Neural progenitor cell (in vitro differentiated cells): ENCODE data around the gene ORMDL1. TPM values are rescaled to one million over a fixed set of nuclear protein-coding genes. Genes with fewer than 3 reads are reported as not detected.

Source experiments
- DNase-seq: peaks from one replicate; pipeline ENCODE4 v3.0.0-alpha.2; 2016; ENCODE audit warnings: low spot score
- H2AFZ ChIP-seq: fragments of 200-600 bp; sonication (generic); replicated peaks from 2 replicates; pipeline ENCODE4 v1.6.1; 2016; ENCODE audit warnings: antibody characterized with exemption
- H3F3A ChIP-seq: fragments of 200-600 bp; sonication (generic); 2 replicates; pipeline ENCODE4 v1.6.1; 2016; ENCODE audit warnings: antibody characterized with exemption, low read depth
- H3K27ac ChIP-seq: fragments of 200-600 bp; sonication (generic); 2 replicates; pipeline ENCODE4 v1.5.1; 2016; ENCODE audit warnings: mild to moderate bottlenecking
- H3K27me3 ChIP-seq: fragments of 200-600 bp; sonication (generic); 2 replicates; pipeline ENCODE4 v1.6.1; 2016; ENCODE audit warnings: mild to moderate bottlenecking, moderate library complexity
- H3K36me3 ChIP-seq: fragments of 200-600 bp; sonication (generic); 2 replicates; pipeline ENCODE4 v1.5.1; 2016
- H3K4me1 ChIP-seq: fragments of 200-600 bp; sonication (generic); 2 replicates; pipeline ENCODE4 v1.6.1; 2016; ENCODE audit warnings: mixed run types
- H3K4me2 ChIP-seq: fragments of 200-600 bp; sonication (generic); 2 replicates; pipeline ENCODE4 v1.6.1; 2016
- H3K4me3 ChIP-seq: fragments of 200-600 bp; sonication (generic); 2 replicates; pipeline ENCODE4 v1.5.1; 2016
- H3K79me2 ChIP-seq: fragments of 200-600 bp; sonication (generic); 2 replicates; pipeline ENCODE4 v1.6.1; 2016; ENCODE audit warnings: low read depth
- H3K9ac ChIP-seq: fragments of 200-600 bp; sonication (generic); 2 replicates; pipeline ENCODE4 v1.6.1; 2016
- H3K9me3 ChIP-seq: fragments of 200-600 bp; sonication (generic); 2 replicates; pipeline ENCODE4 v1.5.1; 2016; ENCODE audit warnings: low read depth
- H4K20me1 ChIP-seq: fragments of 200-600 bp; sonication (generic); 2 replicates; pipeline ENCODE4 v1.6.1; 2016; ENCODE audit warnings: low read depth
- H3K27ac Mint-ChIP-seq: 3 replicates; pipeline ENCODE4 v1.8.0; 2021; ENCODE audit warnings: mixed read lengths
- H3K27me3 Mint-ChIP-seq: 2 replicates; pipeline ENCODE4 v1.8.0; 2022; ENCODE audit warnings: low read depth, mild to moderate bottlenecking, inconsistent platforms, moderate library complexity, mixed read lengths; ENCODE audit not compliant: insufficient read depth
- H3K36me3 Mint-ChIP-seq: 3 replicates; pipeline ENCODE4 v1.8.0; 2021; ENCODE audit warnings: mixed read lengths
- H3K4me1 Mint-ChIP-seq: 3 replicates; pipeline ENCODE4 v1.8.0; 2021; ENCODE audit warnings: mixed read lengths
- H3K4me3 Mint-ChIP-seq: 3 replicates; pipeline ENCODE4 v1.8.0; 2021; ENCODE audit warnings: mild to moderate bottlenecking, moderate library complexity, mixed read lengths
- H3K9me3 Mint-ChIP-seq: 3 replicates; pipeline ENCODE4 v1.8.0; 2020; ENCODE audit warnings: mixed read lengths
- CTCF ChIP-seq: fragments of 200-600 bp; sonication (generic); IDR thresholded peaks from 2 replicates; pipeline ENCODE4 v1.5.1; 2017; ENCODE audit warnings: antibody characterized with exemption, mild to moderate bottlenecking
- EZH2 ChIP-seq: fragments of 200-600 bp; sonication (generic); IDR thresholded peaks from 2 replicates; pipeline ENCODE4 v1.6.1; 2017; ENCODE audit warnings: antibody characterized with exemption, mild to moderate bottlenecking, moderate library complexity
- EZH2phosphoT487 ChIP-seq: fragments of 200-600 bp; sonication (generic); IDR thresholded peaks from 2 replicates; pipeline ENCODE4 v1.6.1; 2017; ENCODE audit warnings: antibody characterized with exemption
- total RNA-seq: library from RNA; depleted of rRNA; stranded (reverse); fragments of >200 nt; gene quantifications from 2 replicates; pipeline ENCODE4 v1.2.3, GENCODE V29; 2015; ENCODE audit warnings: low replicate concordance

Gene ORMDL1
- total RNA-seq, 1 donor from 2014 or later = 171 TPM

- Histone ChIP-seq H3K27ac (no peak overlapping the region), H3K4me2 (no peak overlapping the region), H3K36me3 (peaks cover 20% of the 10 kb centered on the region), H4K20me1 (no peaks in the 10 kb centered on the region), H2AFZ (no peak overlapping the region), H3K9me3 (no peaks in the 10 kb centered on the region), H3K9ac (no peak overlapping the region), H3F3A (no peaks in the 10 kb centered on the region), H3K27me3 (no peaks in the 10 kb centered on the region), H3K4me1 (no peaks in the 10 kb centered on the region), H3K79me2 (peaks cover 3% of the 10 kb centered on the region), H3K4me3 (no peak overlapping the region)
- no peaks in the 10 kb centered on the region for H3K27me3 Mint-ChIP-seq
- peaks cover 19% of the 10 kb centered on the region for H3K36me3 Mint-ChIP-seq
- H3K4me1 Mint-ChIP-seq = no peaks in the 10 kb centered on the region
- no peak overlapping the region for H3K27ac Mint-ChIP-seq
- H3K4me3 Mint-ChIP-seq = no peak overlapping the region
- no peaks in the 10 kb centered on the region for H3K9me3 Mint-ChIP-seq
- no peak for DNase-seq
- no peak for TF ChIP-seq EZH2
- TF ChIP-seq CTCF = no peak
- no peak for TF ChIP-seq EZH2phosphoT487
These were observed 35.2 kb upstream of the ORMDL1 start for GRCh38 chr2:189819297-189819704.

DNA sequence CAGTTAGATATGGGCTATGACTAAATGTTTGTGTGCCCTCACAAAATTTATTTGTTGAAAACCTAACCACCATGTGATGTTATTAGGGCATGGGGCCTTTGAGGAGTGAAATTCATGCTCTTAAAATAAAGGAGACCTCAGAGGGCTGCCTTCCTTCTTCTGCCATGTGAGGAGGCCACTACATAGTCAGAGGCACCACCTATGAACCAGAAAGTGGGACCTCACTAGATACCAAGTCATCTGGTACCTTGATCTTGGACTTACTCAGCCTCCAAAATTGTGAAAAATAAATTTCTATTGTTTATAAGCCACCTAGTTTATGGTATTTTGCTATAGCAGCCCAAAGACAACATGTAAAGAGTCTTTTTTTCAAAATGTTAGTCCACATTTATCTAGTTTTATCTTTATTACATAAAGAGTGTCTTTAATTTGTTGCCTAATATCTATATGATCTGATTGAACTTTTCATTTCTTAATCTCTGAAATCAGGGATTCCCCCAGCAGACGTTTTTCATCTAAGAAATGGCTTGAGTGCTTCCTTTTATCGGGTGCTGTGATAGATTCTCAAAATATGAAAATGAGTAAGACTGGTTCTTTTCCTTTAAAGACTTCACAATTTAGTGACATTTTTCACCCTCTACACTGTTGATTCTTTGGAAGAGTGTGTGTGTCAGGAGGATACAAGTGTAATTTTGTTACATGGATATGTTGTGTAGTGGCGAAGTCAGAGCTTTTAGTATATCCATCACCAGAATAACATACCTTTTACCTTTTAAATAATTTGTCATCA, 34.3 kb upstream of the ORMDL1 start:
- H3K4me3 Mint-ChIP-seq = no peak overlapping the region
- H3K27ac ChIP-seq = no peak overlapping the region
- no peaks in the 10 kb centered on the region for H4K20me1 ChIP-seq
- TF ChIP-seq EZH2 = no peak
- TF ChIP-seq CTCF = no peak
- no peak for TF ChIP-seq EZH2phosphoT487
- peaks cover 22% of the 10 kb centered on the region for H3K36me3 Mint-ChIP-seq
- DNase-seq = no peak
- no peaks in the 10 kb centered on the region for H3K79me2 ChIP-seq
- H3K4me1 Mint-ChIP-seq = no peaks in the 10 kb centered on the region
- H3K27ac Mint-ChIP-seq = no peak overlapping the region
- H3K9ac ChIP-seq = no peak overlapping the region
- no peaks in the 10 kb centered on the region for H3K9me3 ChIP-seq
- H3K27me3 ChIP-seq = no peaks in the 10 kb centered on the region
- no peaks in the 10 kb centered on the region for H3K9me3 Mint-ChIP-seq
- H3K4me1 ChIP-seq = no peaks in the 10 kb centered on the region
- peaks cover 20% of the 10 kb centered on the region for H3K36me3 ChIP-seq
- H3F3A ChIP-seq = no peaks in the 10 kb centered on the region
- H3K4me3 ChIP-seq = no peak overlapping the region
- no peak overlapping the region for H2AFZ ChIP-seq
- H3K4me2 ChIP-seq = no peak overlapping the region
- H3K27me3 Mint-ChIP-seq = no peaks in the 10 kb centered on the region

DNA sequence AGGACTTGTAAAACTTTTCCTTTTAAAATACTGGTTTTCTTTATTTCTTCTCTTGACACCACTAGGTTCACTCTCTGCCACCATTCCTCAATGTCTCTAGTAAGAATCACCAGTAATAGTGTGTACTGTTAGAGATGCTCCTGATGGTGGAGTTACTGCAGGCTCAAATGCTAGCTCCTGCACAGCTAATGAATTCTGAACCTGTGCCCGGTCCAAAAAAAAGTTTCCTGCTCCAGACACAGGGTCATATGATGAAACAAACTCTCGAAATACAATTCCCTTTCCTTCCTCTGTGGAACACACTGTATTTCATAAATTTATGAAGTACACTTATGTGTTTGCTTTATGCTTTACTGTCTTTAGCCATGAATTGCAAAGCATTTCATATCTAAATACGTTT, 19.3 kb upstream of the ORMDL1 start:
- Histone ChIP-seq H4K20me1 (peaks cover 6% of the 10 kb centered on the region), H3K4me3 (no peak overlapping the region), H3K27ac (no peak overlapping the region), H3K4me2 (no peak overlapping the region), H3K4me1 (no peaks in the 10 kb centered on the region), H3K9me3 (no peaks in the 10 kb centered on the region), H3F3A (no peaks in the 10 kb centered on the region), H3K36me3 (peaks cover 22% of the 10 kb centered on the region), H3K79me2 (peaks cover 34% of the 10 kb centered on the region), H3K9ac (no peak overlapping the region), H2AFZ (no peak overlapping the region), H3K27me3 (no peaks in the 10 kb centered on the region)
- DNase-seq = no peak
- no peak overlapping the region for H3K27ac Mint-ChIP-seq
- peaks cover 11% of the 10 kb centered on the region for H3K36me3 Mint-ChIP-seq
- H3K4me1 Mint-ChIP-seq = no peaks in the 10 kb centered on the region
- H3K9me3 Mint-ChIP-seq = no peaks in the 10 kb centered on the region
- TF ChIP-seq EZH2phosphoT487 (no peak), EZH2 (no peak), CTCF (no peak)
- no peak overlapping the region for H3K4me3 Mint-ChIP-seq
- H3K27me3 Mint-ChIP-seq = no peaks in the 10 kb centered on the region
